GM10248 (cell line): ENCODE data around the gene SLC25A1.

Experiments
- CTCF ChIA-PET: fragments of 300-600 bp; sonication (Branson Sonifier 250); formaldehyde crosslinking; extraction: SDS; loops from one replicate; lab custom pipeline; 2021; ENCODE audit warnings: antibody characterized with exemption; lab: Yijun Ruan, JAX
- POLR2A ChIA-PET: fragments of 350-650 bp; sonication (Branson Sonifier 250); formaldehyde crosslinking; extraction: SDS; loops from one replicate; lab custom pipeline; 2020; ENCODE audit warnings: antibody characterized with exemption; lab: Yijun Ruan, JAX
- DNase-seq: peaks from one replicate; pipeline ENCODE4 v3.0.0; 2012; ENCODE audit errors: extremely low spot score
- TF ChIP-seq, protein P1 (sequence below): IDR thresholded peaks from 2 replicates; pipeline ENCODE4 v1.5.1; 2012; ENCODE audit warnings: mild to moderate bottlenecking, low read depth; ENCODE audit errors: extremely low read depth, missing control alignments, control extremely low read depth

The SLC25A1 gene

DNA sequence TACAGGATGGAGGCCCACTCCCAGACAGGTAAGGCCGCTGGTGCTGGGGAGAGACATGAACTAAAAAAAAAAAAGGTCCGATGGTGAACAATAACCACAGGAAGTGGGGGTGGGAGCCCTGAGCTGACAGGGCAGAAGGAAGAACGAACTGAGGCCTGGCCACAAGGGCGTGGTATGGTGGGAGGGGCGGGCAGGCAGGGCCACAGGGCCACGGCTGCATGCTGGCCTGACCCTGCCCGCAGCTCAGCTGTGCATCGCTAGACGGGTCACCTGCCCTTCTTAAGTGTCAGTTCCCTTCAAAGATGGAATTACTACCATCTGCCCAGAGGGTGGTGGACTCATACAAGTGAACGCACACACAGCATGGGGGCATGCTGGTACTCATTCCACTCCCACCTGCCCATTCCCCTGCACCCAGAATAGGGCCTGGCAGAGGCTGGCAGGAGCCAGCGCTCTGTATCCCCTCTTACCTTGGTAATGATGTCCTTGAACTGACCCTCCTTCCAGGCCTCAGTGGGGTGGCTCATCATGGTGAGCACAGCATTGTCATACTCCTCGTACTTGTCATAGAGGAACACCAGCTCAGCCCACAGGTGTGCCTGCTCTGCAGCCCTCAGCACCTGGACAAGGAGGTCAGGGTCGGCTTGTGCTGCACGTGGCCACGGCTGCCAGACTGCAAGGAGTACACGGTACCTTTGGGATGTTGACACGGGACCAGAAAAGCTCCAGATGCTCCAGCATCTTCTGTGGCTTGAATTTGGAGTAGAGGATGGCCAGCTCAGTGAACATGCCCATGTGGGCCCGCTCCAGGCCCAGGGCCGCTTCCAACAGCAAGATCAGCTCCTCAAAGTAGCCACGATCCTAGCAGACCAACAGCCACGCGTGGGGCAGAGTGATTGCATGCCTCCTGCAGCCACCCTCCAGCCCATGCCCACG, 17.5 kb upstream of the SLC25A1 start:
- ChIA-PET CTCF (interaction anchor here (1.1 to 1.4 kb wide), 2 partner anchors 16 to 17 kb away, joined by 3 to 4 read pairs; partner anchors contain the start of gene SLC25A1), POLR2A (no interaction called here)
- TF ChIP-seq, protein P1, sequence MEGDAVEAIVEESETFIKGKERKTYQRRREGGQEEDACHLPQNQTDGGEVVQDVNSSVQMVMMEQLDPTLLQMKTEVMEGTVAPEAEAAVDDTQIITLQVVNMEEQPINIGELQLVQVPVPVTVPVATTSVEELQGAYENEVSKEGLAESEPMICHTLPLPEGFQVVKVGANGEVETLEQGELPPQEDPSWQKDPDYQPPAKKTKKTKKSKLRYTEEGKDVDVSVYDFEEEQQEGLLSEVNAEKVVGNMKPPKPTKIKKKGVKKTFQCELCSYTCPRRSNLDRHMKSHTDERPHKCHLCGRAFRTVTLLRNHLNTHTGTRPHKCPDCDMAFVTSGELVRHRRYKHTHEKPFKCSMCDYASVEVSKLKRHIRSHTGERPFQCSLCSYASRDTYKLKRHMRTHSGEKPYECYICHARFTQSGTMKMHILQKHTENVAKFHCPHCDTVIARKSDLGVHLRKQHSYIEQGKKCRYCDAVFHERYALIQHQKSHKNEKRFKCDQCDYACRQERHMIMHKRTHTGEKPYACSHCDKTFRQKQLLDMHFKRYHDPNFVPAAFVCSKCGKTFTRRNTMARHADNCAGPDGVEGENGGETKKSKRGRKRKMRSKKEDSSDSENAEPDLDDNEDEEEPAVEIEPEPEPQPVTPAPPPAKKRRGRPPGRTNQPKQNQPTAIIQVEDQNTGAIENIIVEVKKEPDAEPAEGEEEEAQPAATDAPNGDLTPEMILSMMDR, result no peak
- no peak for DNase-seq

DNA sequence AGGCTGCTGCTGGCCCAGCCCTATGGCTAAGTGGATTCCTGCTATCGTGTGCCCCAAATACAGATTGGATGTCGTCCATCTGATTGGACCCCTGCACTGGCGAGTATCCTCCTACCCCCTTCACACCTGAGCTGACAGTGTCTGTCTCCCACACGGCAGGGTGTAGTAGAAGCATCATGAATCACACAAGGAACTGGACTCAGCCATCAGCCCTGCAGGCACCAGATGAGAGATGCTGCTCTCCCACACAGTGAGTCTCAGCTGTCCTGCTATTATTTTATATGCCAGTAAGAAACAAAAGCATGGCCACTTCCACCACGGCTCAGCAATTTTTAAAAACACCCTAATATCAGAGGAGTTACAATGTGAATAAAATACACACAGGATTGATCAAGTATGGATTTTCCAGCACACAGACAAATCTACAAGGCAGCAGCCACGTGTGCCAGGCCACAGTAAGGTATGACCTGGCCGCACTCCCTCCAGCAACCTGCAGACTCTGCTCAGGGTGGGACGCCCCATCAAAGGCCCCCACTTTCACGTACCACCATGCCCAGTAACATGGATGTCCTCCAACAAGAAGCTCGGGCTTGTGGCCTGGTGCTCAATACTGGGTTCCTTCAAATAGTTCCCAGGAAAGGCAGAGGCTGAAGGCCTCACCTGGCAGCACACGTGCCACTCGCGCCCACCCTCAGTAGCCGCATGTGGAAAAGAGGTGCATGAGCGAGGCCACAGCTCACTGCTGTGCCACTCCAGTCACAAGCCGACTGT, 16.4 kb upstream of the SLC25A1 start:
- ChIA-PET POLR2A (no interaction called here), CTCF (interaction anchor here (1.8 kb wide), 1 partner anchor 16 kb away, joined by 11 read pairs; the partner anchor contains the start of gene SLC25A1)
- no peak for DNase-seq
- TF ChIP-seq, protein P1, result no peak

DNA sequence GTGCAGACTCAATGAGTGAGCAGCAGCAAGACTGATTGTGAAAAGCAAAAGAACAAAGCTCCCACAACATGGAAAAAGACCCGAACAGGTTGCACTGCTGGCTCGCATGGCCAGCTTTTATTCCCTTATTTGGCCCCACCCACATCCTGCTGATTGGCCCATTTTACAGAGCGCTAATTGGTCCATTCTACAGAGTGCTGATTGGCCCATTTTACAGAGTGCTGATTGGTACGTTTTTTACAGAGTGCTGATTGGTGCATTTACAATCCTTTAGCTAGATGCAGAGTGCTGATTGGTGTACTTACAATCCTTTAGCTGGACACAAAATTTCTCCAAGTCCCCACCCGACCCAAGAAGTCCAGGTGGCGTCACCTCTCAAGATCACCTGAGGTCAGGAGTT, 15.3 kb upstream of the SLC25A1 start:
- CTCF ChIA-PET, result interaction anchor here (1.0 to 1.8 kb wide), 2 partner anchors 9 to 14 kb away, joined by 3 to 11 read pairs; partner anchors contain the start of gene SLC25A1
- DNase-seq, result no peak
- POLR2A ChIA-PET, result interaction anchor here (0.5 kb wide), 1 partner anchor 36 kb away, joined by 5 read pairs; no protein-coding TSS in a partner anchor
- TF ChIP-seq, protein P1, result no peak

DNA sequence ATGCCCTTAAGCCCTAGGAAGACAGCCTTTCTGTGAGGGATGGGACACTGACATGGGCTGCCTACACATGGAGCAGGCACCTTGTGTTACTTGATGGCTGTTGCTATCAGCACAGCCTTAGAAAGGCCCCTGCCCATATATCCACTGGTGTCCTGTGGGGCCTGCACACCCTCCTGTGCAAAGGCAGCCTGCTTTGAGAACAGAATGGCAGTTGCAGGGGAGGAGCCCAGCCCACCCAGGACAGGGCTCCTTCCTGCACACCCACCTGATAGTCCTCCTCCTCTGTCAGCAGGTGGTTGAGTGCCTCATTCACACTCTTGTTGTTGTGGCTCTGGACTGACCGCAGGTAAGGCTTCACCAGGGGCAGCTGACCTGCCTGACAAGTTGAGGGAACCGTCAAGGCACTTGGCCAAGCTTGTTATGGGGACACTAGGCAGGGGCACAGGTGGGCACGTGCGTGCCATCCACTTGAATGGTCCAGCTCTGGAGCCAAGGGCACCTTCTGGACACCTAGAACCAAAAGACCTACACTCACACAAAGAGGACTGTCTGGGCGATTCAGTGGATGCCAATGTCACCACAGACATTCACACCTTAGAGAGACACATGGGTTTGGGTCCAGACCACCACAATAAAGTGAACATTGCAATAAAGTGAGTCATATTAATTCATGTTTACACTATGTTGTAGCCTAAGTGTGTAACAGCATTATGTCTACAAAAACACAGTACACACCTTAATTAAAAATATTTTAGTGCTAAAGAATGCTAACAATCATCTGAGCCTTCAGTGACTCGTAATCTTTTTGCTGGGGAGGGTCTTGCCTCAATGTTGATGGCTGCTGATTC, 9.4 kb upstream of the SLC25A1 start:
- TF ChIP-seq, protein P1, result no peak
- ChIA-PET POLR2A (no interaction called here), CTCF (interaction anchor here (1.1 kb wide), 1 partner anchor 442 kb away, joined by 3 read pairs; no protein-coding TSS in a partner anchor)
- no peak for DNase-seq

DNA sequence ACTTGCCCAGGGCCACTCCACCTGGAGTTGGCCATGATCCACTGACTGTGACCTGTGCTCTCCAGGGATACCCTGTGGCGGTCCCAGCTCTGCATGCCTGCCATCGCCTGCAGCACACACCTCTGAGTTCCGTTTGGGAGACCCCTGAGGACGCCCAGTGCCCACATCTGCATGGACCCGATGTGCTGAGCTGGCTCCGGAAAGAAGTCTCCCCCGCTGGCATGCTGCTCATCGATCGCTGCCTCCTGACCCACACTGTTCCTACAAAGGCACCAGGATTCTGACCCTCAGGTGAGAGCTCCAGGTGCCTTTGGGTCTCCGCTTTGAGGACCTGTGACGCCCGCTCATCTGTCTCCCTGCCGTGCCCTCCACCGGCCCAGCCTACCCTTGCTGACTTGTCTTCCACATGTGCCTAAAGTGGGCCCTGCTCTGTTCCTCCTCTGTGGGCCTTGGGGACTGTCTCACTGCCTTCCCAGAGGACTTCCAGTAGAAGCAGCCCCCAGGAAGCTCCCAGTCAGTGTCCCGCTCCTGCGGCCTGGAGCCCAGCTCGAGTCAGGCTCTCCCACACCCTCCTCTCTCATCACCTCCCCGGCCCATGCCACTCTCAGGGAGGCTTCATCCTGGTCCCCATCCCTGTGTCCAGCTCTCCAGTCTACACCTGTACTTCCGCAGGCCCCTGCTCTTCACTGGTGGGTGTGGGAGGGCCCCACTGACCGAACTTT, 5.9 kb upstream of the SLC25A1 start:
- no peak for DNase-seq
- CTCF ChIA-PET, result interaction anchor here (1.1 to 1.5 kb wide), 2 partner anchors 11 to 445 kb away, joined by 4 read pairs; no protein-coding TSS in a partner anchor
- POLR2A ChIA-PET, result no interaction called here
- TF ChIP-seq, protein P1, result no peak
